Measurements from ENCODE around the gene MEG3.

The MEG3 gene

DNA sequence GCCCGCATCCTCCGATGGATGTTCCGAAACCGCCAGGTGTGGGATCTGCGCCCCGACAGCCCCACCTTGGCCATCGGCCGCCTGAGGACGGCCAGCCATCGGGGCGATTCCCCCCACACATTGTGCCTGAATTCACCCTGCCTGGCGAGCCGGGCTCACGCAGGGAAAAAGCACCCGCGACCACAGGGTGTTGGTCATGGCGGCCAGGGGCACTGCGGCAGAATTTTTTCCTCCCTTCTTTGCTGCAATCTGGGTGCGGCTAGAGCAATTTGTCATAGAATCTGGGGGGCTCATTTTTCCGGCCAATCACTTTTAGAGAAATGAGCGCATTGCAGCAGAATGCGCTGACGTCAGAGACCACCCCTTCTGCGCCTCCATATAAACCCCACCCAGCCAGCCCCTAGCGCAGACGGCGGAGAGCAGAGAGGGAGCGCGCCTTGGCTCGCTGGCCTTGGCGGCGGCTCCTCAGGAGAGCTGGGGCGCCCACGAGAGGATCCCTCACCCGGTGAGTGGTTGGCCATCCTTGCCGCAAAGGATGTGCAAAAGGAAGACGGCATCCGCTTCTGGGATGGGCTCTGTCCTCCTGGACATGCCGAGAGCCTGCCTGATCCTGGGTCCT, at the start of gene MEG3:
TSS of gene MEG3 (plus strand) at position 406 of the 619 bp plus-strand sequence.
- TF ChIP-seq, protein P1, sequence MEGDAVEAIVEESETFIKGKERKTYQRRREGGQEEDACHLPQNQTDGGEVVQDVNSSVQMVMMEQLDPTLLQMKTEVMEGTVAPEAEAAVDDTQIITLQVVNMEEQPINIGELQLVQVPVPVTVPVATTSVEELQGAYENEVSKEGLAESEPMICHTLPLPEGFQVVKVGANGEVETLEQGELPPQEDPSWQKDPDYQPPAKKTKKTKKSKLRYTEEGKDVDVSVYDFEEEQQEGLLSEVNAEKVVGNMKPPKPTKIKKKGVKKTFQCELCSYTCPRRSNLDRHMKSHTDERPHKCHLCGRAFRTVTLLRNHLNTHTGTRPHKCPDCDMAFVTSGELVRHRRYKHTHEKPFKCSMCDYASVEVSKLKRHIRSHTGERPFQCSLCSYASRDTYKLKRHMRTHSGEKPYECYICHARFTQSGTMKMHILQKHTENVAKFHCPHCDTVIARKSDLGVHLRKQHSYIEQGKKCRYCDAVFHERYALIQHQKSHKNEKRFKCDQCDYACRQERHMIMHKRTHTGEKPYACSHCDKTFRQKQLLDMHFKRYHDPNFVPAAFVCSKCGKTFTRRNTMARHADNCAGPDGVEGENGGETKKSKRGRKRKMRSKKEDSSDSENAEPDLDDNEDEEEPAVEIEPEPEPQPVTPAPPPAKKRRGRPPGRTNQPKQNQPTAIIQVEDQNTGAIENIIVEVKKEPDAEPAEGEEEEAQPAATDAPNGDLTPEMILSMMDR (conservative IDR thresholded peaks at IDR 0.05; ENCODE audit: control insufficient read depth, insufficient read depth, low read depth, low read length), result no peak
- peak; percentile 80 for DNase-seq (ENCODE audit: low read depth)
- H3K4me3 ChIP-seq (ENCODE audit: control insufficient read depth, low read depth, low read length), result peak within 1 kb of the TSS; percentile 56

DNA sequence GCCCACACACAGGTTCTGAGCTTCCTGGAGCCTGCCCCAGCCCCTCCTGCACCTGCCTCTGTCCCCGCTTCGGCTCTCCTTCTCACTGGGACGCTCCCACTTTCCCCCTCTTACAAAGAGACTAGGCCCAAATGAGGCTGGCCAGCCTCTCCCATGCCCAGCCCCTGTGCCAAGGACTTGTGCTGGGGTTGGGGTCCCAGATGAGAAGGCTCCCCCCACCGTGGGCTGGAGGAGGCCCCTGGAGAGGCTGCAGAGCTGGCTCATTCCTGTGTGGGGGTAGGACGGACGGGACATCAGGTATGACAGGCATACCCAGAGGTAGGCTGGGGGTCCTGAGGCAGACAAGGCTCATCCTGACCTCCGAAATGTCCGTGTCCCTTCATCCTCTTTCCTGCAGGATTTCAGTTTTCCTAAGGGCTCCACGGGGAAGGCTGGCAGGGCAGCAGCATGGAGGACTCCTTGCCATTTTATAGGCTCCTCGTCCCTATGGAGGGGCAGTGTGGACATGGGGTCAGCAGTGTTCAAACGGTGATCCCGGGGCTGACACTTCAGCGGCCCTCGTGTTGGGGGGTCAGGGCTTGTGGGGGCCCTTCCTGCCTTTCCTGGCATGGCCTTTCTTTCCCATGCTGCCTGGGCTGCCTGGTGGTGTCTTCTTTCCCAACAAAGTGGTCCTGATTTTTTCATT, 49.1 kb upstream of the MEG3 start:
- H3K4me3 ChIP-seq (ENCODE audit: control insufficient read depth, low read depth, low read length), result no peak overlapping the region
- DNase-seq (ENCODE audit: low read depth), result no peak
- TF ChIP-seq, protein P1 (conservative IDR thresholded peaks at IDR 0.05; ENCODE audit: control insufficient read depth, insufficient read depth, low read depth, low read length), result no peak

DNA sequence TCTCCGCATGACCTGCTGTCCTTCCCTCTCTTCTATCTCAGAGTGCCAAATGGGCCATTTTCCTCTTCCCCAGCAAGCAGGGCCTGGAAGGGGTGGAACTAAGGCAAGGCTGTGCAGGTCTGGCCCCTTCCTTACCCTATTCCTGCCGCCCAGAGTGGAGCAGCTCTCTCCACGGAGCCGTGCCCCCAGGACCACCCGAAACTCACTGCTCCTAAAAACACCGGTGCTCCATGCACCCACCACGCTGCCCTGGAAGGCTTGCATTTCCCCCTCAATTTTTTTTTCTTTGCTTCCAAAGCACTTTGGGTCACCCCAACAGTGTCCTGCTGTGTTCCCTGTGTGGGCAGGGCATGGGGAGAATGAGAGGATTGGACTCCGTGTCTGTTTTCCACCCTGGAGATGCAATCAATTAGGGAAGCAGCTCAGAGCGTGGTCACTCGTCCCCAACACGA, 48.5 kb upstream of the MEG3 start:
- TF ChIP-seq, protein P1 (conservative IDR thresholded peaks at IDR 0.05; ENCODE audit: control insufficient read depth, insufficient read depth, low read depth, low read length), result no peak
- no peak overlapping the region for H3K4me3 ChIP-seq (ENCODE audit: control insufficient read depth, low read depth, low read length)
- no peak for DNase-seq (ENCODE audit: low read depth)

DNA sequence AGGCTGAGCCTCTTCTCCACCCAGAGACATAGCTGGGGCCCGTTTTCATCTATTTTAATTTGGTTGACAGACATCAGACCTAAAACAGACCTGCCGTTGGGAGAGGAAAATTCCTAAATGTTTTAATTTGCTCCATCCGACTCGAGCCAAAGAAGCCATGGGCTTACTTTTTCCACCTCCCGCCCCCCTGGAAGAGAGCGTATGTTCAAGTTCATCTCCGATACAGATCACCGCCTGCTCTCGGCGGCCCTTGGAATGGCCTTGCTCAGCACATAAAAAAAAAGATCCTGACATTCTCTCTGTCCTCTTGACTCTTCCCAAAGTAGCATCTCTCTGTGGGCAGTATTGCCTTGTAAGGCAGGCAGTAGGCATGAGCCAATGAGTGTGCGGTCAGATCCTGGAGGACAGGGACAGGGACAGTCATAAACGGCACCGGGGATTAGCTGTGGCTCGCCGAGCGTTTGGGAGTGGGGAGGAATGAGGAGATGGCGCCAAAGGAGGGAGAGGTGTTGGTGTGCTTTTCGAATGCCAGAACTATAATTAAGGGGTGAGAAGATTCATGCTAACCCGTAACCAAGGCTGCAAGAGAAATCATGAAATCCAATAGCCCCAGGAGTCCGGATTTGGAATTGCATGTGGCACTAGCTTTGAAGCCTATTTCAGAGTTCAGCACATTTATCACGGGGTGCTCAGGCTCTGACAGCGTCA, 47.9 kb upstream of the MEG3 start:
- no peak for DNase-seq (ENCODE audit: low read depth)
- H3K4me3 ChIP-seq (ENCODE audit: control insufficient read depth, low read depth, low read length), result no peak overlapping the region
- TF ChIP-seq, protein P1 (conservative IDR thresholded peaks at IDR 0.05; ENCODE audit: control insufficient read depth, insufficient read depth, low read depth, low read length), result no peak

DNA sequence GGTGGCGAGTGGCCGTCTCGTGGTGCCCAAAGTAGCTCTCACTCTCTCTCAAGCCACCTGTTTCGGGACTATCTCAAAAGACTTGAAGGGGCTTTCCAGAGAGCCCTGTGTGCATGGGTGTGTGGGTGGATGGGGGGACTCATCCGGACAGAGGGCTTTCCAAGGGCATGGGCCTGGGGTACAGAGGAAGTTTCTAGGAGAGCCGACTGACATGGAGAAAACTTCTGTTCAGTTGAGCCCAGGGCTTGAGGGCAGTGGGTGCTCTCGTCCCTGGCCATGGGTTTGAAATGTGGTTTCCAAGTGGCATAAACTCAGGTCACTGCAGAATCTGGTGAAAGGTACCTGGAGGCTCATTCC, 47.4 kb upstream of the MEG3 start:
- TF ChIP-seq, protein P1 (conservative IDR thresholded peaks at IDR 0.05; ENCODE audit: control insufficient read depth, insufficient read depth, low read depth, low read length), result no peak
- DNase-seq (ENCODE audit: low read depth), result no peak
- H3K4me3 ChIP-seq (ENCODE audit: control insufficient read depth, low read depth, low read length), result no peak overlapping the region

DNA sequence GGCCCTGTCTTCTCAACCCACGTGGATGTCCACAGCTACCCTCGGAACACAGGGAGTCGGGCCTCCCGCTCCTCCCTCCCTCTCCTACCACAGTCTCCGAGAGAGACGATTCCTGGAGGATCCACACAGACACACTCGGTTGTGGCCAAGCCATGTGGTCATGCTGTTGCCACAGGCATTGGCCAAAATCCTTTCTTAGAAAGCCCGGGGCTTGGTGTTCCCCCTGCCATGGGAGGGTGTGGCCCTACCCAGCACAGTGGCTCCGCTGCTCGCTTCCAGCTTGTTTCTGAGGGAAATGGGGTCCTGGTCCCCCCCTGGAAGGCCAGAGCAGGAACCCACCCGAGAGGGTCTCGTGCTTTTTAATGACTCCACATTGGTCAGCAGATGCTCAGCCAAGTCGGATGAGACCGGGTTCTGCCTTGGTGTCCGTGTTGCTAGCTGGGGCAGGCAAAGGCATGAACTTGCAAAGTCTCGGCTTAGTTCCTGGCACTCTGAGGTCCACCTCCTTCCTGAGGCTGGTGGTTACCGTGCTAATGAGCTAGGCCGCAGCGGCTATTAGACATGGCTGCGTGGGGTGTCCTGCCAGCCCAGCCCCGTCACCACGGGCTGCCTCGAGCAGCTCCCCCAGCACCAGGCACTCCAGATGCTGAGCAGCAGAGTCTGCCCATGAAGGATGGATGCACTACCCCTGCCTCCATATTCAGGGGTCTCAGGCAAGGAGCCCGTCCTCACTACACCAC, 46.8 kb upstream of the MEG3 start:
- TF ChIP-seq, protein P1 (conservative IDR thresholded peaks at IDR 0.05; ENCODE audit: control insufficient read depth, insufficient read depth, low read depth, low read length), result no peak
- DNase-seq (ENCODE audit: low read depth), result no peak
- no peak overlapping the region for H3K4me3 ChIP-seq (ENCODE audit: control insufficient read depth, low read depth, low read length)

Measured in fibroblast of mammary gland (primary cell).